Subcutaneous adipose tissue (tissue), 4 donors: ENCODE results near the gene TNIK. TPM values are rescaled to one million over a fixed set of nuclear protein-coding genes. Genes with fewer than 3 reads are reported as not detected.

Source experiments
- total RNA-seq, 4 donors: library from RNA; depleted of rRNA; stranded (reverse); fragments of >200 nt; gene quantifications; one replicate each; pipeline ENCODE4 v1.1.0, GENCODE V29; 2016
- TF ChIP-seq, protein P1 (sequence below): fragments of 450-650 bp; IDR thresholded peaks from one replicate; pipeline ENCODE4 v1.5.1; 2016; ENCODE audit warnings: low read depth, mild to moderate bottlenecking, control low read depth, antibody characterized with exemption, moderate library complexity

Gene TNIK
- total RNA-seq, 4 donors from 2014 or later = 1.5 to 11.7 (median 1.9) TPM

DNA sequence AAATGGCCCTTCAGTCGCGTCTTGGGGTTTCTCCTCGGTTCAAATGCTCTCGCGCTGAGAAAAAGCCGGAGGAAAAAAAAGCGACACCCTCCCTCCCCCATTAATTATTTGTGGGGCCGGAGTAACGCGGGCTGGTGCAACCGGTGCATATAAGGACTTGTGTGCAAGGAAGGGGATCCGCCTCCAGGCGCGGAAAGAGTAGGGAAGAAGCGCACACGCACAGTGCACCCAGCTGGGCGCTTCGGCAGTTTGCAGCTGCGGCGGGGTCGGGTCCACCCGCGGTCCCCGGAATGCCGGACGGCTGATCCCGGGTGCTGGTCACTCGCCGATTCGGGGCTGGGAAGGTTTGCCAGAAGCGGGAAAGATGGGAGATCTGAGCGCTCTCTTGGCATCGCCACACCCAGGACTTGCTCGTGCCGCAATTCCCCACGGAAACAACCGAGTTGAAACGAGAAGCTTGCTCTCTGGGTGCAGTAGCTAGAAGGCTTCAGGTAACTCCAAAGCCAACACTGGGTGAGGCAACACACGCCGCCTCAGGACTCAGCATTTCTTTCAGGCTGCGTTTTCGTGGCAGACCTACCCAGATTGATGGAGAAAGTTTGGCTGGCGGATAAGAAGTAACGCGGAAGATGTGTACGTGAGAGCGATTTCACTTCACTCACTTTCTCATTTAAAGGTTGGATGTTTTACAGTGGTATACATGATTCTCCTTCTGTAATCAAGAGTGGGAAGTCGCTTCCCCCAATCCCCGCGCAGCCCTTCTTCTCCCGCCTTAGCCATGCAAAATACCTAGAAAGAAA is 720 bp upstream of the TNIK start:
- TF ChIP-seq, protein P1, sequence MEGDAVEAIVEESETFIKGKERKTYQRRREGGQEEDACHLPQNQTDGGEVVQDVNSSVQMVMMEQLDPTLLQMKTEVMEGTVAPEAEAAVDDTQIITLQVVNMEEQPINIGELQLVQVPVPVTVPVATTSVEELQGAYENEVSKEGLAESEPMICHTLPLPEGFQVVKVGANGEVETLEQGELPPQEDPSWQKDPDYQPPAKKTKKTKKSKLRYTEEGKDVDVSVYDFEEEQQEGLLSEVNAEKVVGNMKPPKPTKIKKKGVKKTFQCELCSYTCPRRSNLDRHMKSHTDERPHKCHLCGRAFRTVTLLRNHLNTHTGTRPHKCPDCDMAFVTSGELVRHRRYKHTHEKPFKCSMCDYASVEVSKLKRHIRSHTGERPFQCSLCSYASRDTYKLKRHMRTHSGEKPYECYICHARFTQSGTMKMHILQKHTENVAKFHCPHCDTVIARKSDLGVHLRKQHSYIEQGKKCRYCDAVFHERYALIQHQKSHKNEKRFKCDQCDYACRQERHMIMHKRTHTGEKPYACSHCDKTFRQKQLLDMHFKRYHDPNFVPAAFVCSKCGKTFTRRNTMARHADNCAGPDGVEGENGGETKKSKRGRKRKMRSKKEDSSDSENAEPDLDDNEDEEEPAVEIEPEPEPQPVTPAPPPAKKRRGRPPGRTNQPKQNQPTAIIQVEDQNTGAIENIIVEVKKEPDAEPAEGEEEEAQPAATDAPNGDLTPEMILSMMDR = no peak

DNA sequence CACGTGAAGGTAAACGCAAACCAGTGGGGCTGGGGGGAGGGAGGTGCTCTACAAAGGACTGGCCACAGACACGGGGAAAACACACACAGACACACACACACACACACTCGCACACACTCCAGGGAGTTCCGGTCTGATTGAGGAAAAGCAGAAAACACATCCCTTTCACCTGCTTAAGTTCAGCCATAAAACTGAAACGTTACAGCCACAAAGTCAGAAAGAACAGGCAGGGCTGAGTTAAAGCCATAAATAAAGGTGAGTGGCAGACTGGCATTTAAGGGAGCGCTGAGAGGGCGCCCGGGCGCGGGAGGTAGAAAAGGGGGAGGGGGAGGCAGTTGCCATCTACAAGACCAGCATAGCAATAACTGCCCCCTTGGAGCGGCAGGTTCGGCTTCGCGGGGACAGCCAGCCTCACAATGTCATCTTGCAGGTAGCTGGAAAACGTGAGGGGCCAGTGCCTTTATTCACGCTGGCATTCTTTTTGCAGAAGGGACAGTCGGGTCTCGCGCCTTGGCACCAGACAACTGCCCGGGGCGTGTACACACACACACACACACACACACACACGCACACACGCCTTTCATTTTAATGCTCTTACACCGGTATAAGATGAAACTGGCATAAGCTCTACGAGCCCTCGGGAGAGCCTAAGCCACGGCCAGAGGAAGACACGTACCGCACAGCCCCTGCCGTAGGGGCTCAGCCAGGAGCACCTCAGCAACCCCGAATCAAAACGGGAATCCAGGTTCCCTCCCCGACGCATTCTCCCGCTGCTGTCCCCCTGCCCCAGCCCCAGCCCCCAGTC is 866 bp downstream of the TNIK start:
- TF ChIP-seq, protein P1 = no peak

DNA sequence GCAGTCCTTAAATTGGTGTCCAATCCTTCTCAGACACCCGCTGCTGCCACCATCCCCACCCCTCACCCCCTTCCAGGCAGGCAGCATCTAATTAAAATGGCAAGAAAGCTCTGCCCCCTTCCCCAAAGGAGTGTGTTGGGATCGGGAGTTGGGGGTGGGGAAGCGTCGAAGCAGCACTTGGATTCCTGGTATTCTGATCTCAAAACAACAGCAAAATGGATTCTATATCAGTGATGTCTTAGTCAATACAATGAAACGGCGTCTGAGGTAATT is 1.4 kb downstream of the TNIK start:
- TF ChIP-seq, protein P1 = no peak

DNA sequence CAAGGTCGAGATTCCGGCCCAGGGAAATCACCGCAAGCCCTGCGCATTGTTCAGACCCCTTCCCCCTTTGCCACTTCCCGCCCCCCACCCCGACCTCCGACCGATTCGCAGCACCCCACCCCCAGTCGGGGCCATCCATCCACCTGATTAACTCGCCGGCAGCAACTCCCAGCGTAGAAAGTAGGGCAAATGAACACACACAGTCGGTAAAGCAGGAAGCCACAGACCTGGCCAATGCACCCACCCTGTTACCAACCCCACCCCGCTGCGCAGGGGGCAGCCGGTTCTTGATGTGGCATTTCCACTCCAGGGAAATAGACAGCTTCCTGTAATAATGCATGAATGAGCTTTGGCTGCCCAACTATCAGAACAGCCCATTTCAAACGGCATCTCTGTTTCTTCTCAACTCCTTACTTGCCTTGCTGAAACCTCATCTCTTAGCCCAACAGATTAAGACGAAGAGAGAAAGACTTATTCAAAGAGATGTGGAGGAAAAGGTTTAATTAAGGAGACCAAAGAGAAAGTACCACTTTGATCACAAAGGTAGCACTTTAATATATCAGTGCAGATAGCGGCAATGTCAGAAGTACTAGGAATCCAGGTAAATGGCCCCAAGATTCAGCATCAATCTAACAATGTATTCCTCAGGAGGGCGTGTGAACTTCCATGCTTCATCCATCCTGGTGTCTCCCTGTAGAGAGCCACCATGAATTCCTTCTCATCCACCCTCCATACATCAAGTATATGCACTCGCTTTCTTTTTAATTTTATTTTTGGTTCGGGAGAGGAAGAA is 1.9 kb downstream of the TNIK start:
- TF ChIP-seq, protein P1 = no peak

DNA sequence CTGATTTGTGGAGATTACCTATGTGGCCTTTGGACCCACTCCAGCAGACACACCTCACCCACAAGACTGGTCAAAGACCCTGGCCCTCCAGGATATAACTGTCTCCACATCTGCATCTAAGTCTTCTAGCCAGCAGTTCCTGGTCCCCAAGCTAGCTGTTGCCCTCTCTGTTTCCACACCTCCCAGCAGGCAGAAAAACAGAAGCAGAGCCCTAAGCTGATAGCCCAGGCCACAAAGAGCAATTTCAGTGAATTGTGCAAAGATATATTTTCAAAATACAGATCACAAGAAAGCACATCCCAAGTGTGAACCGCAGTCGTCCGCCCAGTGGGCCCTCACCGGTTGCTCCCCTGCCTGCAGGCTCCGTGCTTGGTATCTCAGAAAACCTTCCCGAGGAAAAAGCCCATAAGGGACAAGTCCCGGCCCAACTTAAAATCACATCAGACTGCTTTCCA is 2.6 kb downstream of the TNIK start:
- TF ChIP-seq, protein P1 = no peak

DNA sequence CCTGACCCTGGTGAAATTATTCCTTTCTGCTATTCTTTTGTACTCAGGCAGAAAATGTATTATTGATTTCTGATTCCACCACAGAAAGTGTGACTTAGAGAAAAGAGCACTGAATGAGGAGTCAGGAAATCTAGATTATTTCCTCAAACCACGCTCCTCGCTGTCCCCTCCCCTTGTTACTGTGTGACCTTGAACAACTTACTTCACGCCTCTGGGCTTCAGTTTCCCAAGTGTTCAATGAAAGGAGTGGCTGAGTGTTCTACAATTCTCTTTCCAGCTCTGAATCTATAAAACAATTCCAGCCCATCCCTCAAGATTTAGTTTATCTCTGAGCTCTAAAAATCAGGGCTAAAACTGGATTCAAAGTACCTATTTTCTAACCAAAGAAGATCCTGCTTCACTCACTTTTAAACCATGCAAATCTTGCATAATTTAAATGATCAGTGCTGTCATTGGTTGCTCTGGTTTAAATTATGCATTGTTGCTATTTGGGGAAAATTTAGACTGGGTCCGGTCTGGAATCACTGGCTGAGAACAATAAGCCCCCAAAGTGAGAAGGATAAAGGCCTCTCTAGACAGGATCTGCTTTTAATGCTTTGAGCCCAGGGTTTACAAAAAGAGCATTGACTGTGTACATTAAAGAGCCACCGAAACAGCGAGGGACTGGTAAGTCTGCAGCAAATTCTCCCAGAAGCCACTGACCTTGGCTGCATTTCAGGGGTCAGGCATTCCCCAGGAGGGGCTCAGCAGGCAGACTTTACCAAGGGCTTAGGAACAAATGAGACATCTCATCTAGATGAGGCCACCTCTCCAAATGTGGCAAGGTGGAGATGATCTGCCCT is 3.2 kb downstream of the TNIK start:
- TF ChIP-seq, protein P1 = no peak
